Glutamatergic neuron (in vitro differentiated cells): Measurements from ENCODE around the gene ZNF70. TPM values are rescaled to one million over a fixed set of nuclear protein-coding genes. Genes with fewer than 3 reads are reported as not detected.

Source experiments
- DNase-seq: peaks from one replicate; pipeline ENCODE4 v3.0.0; 2022
- H3K27ac Mint-ChIP-seq: one replicate; pipeline ENCODE4 v1.8.0; 2020; ENCODE audit warnings: mild to moderate bottlenecking, mixed read lengths, inconsistent platforms; ENCODE audit not compliant: unreplicated experiment
- H3K27me3 Mint-ChIP-seq: one replicate; pipeline ENCODE4 v1.8.0; 2020; ENCODE audit warnings: mild to moderate bottlenecking, moderate library complexity, mixed read lengths, inconsistent platforms; ENCODE audit not compliant: unreplicated experiment
- H3K36me3 Mint-ChIP-seq: one replicate; pipeline ENCODE4 v1.8.0; 2020; ENCODE audit warnings: mild to moderate bottlenecking, mixed read lengths, inconsistent platforms; ENCODE audit not compliant: unreplicated experiment
- H3K4me1 Mint-ChIP-seq: one replicate; pipeline ENCODE4 v1.8.0; 2020; ENCODE audit warnings: mild to moderate bottlenecking, low read depth, mixed read lengths, inconsistent platforms; ENCODE audit not compliant: unreplicated experiment
- H3K4me3 Mint-ChIP-seq: one replicate; pipeline ENCODE4 v1.8.0; 2020; ENCODE audit warnings: mild to moderate bottlenecking, mixed read lengths, inconsistent platforms; ENCODE audit not compliant: unreplicated experiment
- H3K9me3 Mint-ChIP-seq: one replicate; pipeline ENCODE4 v1.8.0; 2020; ENCODE audit warnings: mild to moderate bottlenecking, moderate library complexity, mixed read lengths, inconsistent platforms; ENCODE audit not compliant: unreplicated experiment
- total RNA-seq: library from RNA; stranded (reverse); fragmentation: NEBNext Ultra II Directional; extraction: Animal tissue kit (Norgen Biotek cat#: 25700); gene quantifications from one replicate; pipeline ENCODE4 v1.2.1, GENCODE V29; 2021; ENCODE audit not compliant: unreplicated experiment
- TF ChIP-seq, protein P1 (sequence below): fragments of 200-600 bp; sonication (generic); IDR thresholded peaks from one replicate; pipeline ENCODE4 v1.5.0; 2021; ENCODE audit not compliant: partially characterized antibody, unreplicated experiment

Gene ZNF70
- total RNA-seq, 1 donor from 2014 or later: 9.0 TPM

DNA sequence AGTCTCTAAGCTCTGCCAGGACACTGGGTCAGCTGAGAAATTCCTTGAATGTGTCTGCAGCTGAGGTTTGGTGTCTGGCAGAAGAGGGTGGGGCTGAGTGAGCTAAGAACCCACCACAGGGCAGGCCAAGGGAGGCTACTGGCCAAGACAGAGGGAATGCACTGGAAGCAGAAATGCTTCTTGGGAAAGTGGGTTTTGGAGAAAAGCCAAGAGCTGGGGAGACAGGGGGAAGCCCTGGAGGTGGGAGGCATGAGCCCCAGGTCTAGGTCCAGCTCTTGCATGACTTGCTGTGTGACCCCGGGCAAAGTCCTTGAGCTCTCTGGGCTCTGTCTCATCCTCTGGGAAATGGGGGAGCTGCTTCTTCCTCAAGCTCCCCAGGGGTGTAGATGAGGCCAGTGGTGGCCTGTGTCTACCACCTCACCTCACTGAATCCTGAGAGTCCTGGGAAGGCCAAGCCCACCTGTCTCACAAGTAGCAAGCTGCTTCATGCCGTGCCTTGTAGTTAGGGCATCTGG lies 24.1 kb upstream of the ZNF70 start:
- no peak overlapping the region for H3K27ac Mint-ChIP-seq
- H3K27me3 Mint-ChIP-seq: peaks cover 17% of the 10 kb centered on the region
- peak overlapping the region; percentile 18 for H3K4me3 Mint-ChIP-seq
- no peak for DNase-seq
- H3K9me3 Mint-ChIP-seq: peaks cover 6% of the 10 kb centered on the region
- peaks cover 3% of the 10 kb centered on the region for H3K36me3 Mint-ChIP-seq
- TF ChIP-seq, protein P1, sequence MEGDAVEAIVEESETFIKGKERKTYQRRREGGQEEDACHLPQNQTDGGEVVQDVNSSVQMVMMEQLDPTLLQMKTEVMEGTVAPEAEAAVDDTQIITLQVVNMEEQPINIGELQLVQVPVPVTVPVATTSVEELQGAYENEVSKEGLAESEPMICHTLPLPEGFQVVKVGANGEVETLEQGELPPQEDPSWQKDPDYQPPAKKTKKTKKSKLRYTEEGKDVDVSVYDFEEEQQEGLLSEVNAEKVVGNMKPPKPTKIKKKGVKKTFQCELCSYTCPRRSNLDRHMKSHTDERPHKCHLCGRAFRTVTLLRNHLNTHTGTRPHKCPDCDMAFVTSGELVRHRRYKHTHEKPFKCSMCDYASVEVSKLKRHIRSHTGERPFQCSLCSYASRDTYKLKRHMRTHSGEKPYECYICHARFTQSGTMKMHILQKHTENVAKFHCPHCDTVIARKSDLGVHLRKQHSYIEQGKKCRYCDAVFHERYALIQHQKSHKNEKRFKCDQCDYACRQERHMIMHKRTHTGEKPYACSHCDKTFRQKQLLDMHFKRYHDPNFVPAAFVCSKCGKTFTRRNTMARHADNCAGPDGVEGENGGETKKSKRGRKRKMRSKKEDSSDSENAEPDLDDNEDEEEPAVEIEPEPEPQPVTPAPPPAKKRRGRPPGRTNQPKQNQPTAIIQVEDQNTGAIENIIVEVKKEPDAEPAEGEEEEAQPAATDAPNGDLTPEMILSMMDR: no peak
- peaks cover 10% of the 10 kb centered on the region for H3K4me1 Mint-ChIP-seq

DNA sequence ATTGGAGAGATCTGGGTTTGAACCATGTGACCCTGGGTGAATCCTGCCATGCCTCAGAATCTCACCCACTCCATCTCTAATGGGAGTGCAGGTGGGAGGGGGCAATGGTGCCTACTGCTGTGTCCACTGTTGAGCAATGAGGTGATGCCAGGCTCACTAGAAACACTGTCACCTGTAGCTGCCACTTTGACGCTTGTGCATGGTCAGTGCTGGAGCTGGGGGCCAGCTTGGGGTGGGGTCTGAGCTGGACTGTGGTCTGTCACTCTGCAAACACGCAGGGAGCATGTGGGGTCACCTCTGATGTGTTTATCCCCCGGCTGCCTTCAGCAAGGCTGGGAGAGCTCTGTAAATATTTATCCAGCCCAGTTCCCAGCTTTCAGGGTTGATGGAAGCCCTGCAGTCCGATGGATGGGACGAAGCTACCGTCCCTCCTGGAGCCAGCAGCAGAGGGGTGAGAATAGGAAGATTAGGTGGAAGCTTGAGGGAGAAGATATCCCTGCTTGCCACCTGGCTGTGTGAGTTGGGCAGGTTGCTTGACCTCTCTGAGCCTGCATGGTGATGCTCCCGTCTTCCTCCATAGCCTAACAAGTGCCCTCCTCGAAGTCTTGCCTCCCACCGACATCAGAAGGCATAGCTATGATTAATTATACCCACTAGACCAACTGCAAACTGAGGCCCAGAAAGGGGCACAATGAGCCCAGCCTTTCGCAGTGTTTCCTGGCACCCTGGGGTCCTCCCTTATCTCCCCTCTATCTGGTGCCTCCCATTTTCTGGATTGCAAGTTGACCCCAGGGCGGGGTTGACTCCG lies 23.4 kb upstream of the ZNF70 start:
- Mint-ChIP-seq H3K9me3 (peaks cover 7% of the 10 kb centered on the region), H3K27ac (no peak overlapping the region), H3K36me3 (no peaks in the 10 kb centered on the region), H3K4me1 (peaks cover 10% of the 10 kb centered on the region), H3K27me3 (peaks cover 18% of the 10 kb centered on the region), H3K4me3 (peak overlapping the region; percentile 95)
- no peak for DNase-seq
- TF ChIP-seq, protein P1: no peak

DNA sequence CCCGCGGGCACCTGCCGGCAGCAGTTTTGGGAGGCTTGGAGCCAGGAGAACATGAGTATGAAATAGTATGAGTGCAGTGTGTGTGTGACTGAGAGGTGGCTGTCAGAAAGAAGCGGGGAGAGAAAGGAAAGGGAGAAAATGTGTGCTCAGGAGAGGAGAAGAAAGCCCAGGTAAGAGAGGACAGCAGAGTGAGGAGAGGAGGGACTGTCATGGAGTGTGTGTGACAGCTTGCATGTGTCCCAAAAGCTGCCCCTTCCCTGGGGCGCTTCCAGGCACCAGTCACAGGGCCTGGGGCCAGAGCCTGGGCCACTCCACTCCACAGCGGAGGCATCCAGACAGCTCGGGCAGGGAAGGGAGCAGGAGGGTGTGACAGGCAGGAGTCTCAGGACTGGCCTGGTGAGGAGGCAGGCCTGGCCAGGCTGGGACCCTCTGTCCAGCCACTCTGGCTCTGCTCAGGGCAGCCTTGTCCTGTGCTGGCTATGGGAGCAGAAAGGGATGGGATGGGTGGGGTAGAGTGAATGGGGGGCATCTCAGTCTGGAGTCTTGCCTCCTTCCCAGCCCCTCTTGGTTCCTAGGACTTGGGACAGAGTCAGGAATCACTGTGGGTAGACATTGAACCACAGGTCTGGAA lies 22.7 kb upstream of the ZNF70 start:
- no peak for DNase-seq
- TF ChIP-seq, protein P1: no peak
- Mint-ChIP-seq H3K4me3 (peak overlapping the region; percentile 95), H3K4me1 (peaks cover 10% of the 10 kb centered on the region), H3K36me3 (no peaks in the 10 kb centered on the region), H3K9me3 (peaks cover 7% of the 10 kb centered on the region), H3K27me3 (peaks cover 18% of the 10 kb centered on the region), H3K27ac (peak overlapping the region; percentile 84)

DNA sequence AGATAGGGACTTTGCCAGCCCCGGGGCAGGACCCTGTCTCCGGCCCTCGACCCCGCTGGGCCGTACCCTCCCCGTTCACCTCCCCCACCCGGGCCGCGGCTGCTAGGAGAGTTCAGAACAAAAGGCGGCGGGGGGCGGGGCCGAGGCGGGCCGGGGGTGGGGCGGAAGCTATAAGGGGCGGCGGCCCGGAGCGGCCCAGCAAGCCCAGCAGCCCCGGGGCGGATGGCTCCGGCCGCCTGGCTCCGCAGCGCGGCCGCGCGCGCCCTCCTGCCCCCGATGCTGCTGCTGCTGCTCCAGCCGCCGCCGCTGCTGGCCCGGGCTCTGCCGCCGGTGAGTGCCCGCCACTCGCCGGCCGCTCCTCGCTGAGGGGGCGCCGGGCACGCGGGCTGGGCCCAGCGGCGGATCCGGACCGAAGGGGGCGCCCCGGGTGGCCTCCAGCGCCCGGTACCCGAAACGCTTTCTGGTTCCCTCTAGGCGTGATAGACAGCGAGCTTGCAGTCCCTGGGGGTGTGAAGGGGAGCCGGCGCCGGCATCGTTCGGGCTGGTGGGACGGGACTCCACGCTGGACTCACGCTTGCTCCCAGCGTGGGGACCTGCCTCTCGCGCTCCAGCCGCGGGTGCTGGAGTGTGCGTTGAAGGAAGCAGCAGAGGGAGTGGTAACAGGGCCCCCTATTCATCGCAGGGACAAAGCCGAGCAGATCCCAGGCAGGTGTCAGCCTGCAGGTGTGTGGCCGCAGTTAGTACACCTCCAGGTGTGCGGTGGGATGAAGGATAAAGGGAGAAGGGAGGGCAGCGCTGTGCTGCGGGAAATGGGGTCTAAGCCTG lies 21.9 kb upstream of the ZNF70 start, which contains the start of gene MMP11:
Gene MMP11 (plus strand): TSS at position 201 of the 825 bp plus-strand sequence. CDS start 22 bp downstream, at position 223.
- H3K4me3 Mint-ChIP-seq: peak within 1 kb of the TSS; percentile 95
- peak within 1 kb of the TSS; percentile 89 for H3K27ac Mint-ChIP-seq
- peaks cover 18% of the 10 kb centered on the region for H3K27me3 Mint-ChIP-seq
- H3K4me1 Mint-ChIP-seq: peaks cover 10% of the 10 kb centered on the region
- H3K9me3 Mint-ChIP-seq: peaks cover 7% of the 10 kb centered on the region
- no peaks in the 10 kb centered on the region for H3K36me3 Mint-ChIP-seq
- TF ChIP-seq, protein P1: no peak
- DNase-seq: peak; percentile 82
